ENCODE data around the gene AGMO.

DNA sequence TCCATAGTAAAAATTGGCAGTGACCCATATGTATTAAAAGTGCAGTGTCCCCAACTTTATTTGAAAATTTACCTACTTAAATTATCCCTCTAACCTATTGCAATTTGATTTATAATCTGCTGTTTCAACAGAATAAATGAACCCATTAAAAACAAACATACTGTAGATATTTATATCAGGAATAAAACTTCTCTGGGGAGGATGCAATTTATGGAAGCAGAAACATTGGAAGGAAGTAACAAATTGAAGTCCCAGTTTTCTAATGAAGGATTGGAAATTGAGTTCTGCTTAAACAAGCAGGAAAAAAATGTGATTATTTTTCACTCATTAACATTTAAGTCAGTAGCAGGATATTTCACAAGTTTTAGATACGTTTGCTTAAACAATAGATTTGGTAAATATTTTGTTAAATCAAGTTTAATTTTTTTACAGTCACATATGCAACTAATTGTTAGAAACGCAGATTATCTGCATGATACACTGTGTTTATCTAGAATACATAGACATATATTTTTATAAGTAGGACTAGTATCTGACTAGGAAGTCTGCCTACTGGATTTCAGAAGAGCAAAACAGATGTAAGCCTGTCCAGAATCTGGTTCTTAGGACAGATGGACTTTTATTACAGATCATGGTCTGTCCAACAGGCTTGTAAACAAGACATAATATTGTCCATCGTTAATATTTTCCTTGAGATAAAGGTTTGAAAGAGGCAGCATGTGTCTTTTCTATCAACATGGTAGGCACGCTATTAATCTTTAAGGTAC is 5.3 kb downstream of the AGMO start:
- TF ChIP-seq, protein P1, sequence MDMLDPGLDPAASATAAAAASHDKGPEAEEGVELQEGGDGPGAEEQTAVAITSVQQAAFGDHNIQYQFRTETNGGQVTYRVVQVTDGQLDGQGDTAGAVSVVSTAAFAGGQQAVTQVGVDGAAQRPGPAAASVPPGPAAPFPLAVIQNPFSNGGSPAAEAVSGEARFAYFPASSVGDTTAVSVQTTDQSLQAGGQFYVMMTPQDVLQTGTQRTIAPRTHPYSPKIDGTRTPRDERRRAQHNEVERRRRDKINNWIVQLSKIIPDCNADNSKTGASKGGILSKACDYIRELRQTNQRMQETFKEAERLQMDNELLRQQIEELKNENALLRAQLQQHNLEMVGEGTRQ (IDR thresholded peaks at IDR 0.05; ENCODE audit: borderline replicate concordance, low read depth, low read length): no peak
- TF ChIP-seq SMC3 (IDR thresholded peaks at IDR 0.05; ENCODE audit: borderline replicate concordance, low read length) (no peak), MXI1 (IDR thresholded peaks at IDR 0.05; ENCODE audit: low read depth, low read length) (no peak), HDAC2 (IDR thresholded peaks at IDR 0.05) (no peak), ZNF217 (IDR thresholded peaks at IDR 0.05) (no peak), EZH2 (IDR thresholded peaks at IDR 0.05; ENCODE audit: borderline replicate concordance, control insufficient read depth, low read depth, low read length) (no peak), RFX5 (IDR thresholded peaks at IDR 0.05; ENCODE audit: low read depth, low read length) (no peak)
- TF ChIP-seq, protein P2, sequence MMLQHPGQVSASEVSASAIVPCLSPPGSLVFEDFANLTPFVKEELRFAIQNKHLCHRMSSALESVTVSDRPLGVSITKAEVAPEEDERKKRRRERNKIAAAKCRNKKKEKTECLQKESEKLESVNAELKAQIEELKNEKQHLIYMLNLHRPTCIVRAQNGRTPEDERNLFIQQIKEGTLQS (IDR thresholded peaks at IDR 0.05; ENCODE audit: borderline replicate concordance, extremely low read depth, low read depth, low read length): no peak
- TF ChIP-seq, protein P3, sequence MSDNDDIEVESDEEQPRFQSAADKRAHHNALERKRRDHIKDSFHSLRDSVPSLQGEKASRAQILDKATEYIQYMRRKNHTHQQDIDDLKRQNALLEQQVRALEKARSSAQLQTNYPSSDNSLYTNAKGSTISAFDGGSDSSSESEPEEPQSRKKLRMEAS (IDR thresholded peaks at IDR 0.05; ENCODE audit: low read depth, low read length): no peak

Data from GM12878 (cell line).